Stimulated activated CD8-positive, alpha-beta memory T cell treated with anti-CD3 and anti-CD28 coated beads, Interleukin-4, amount 100 ng/mL, for 24 hours (primary cell): Measurements from ENCODE around the gene PYY.
"Not testable (repeated sequence)": the region's sequence is repeated elsewhere in the genome, so short reads cannot be mapped to it uniquely, and the experiment has no call there.

Source experiments
- DNase-seq: peaks from one replicate; pipeline ENCODE4 v3.0.0-alpha.2; 2020; ENCODE audit warnings: low read depth

The PYY gene

DNA sequence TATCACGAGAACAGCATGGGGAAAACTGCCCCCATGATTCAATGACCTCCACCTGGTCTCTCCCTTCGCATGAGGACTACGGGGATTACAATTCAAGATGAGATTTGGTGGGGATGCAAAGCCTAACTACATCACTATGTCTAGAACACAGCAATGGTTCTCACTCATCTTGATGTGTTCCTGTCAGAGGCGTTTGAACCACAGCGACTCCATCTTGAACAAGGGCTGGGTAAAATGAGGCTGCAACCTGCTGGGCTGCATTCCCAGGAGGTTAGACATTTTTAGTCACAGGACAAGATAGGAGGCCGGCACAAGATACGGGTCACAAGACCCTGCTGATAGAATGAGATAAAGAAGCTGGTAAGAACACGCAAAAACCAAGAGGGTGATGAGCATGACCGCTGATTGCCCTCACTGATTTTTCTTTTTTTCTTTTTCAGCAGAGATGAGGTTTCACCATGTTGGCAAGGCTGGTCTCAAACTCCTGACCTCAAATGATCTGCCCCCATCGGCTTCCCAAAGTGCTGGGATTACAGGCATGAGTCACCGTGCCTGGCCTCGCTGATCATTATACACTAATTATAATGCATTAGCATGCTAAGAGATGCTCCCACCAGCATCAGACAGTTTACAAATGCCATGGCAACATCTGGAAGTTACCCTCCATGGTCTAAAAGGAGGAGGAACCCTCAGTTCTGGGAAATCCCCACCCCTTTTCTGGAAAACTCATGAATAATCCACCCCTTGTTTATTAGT is 8.5 kb downstream of the PYY start:
- no peak for DNase-seq

DNA sequence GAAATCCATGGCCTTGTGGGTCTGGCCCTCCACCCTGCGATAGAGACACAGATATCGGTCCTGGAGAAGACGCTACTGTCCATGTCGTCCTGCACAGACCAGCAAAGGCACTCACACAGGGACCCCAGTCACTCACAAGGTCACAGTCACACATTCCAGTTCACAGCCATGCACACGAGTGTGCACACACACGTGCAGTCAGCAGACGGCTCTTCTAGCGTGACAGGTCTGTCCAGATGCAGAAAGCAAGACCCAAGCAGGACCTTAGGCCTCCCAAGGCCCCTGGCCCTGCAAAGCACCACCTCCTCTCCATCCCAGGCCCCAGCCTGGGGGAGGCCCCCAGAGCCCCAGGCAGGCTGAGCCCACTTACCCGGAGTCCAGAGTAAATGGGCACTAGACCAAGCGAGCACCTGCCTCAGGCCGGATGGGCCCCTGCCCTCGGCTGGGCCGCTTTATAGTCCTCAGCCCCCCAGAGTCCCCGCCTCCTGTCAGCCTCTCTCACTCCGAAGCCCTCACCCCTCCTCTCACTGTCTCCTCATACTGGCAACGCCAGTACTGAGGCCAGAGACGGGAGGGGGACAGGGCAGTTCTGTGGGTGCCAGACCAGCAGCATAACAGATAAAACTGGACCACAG is 11.6 kb downstream of the PYY start, which contains the start of gene PPY:
Gene PPY, minus strand, starts transcription at position 426 of the 635 bp plus-strand sequence. CDS start 822 bp downstream, outside the sequence.
- DNase-seq, result no peak

- no peak for DNase-seq
Observed at GRCh38 chr17:43940630-43941029, 13.1 kb downstream of the PYY start.

- no peak for DNase-seq
Observed at GRCh38 chr17:43939886-43940285, 13.9 kb downstream of the PYY start.

GRCh38 chr17:43939452-43939851 is 14.3 kb downstream of the PYY start:
- not testable (repeated sequence) for DNase-seq

GRCh38 chr17:43938838-43939182 is 14.9 kb downstream of the PYY start:
- DNase-seq, result no peak

DNA sequence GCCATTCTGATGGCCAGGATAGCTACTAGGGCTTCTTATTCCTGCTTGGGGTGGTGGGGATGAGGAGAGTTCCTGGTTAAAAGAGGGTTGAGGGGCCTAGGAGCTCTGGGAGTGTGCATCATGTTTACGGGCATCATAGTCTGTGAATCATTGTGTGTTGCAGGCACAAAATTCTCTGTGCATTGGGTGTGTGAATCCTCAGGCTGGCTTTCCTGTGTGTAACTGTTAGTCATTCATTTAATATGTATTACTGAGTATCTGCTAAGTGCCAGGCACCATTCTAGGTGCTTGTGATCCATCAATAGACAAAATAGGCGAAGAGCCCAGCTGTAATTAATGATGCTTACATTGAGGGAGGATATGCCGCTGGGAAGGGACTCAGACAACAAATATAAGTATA is 17.3 kb downstream of the PYY start:
- no peak for DNase-seq

DNA sequence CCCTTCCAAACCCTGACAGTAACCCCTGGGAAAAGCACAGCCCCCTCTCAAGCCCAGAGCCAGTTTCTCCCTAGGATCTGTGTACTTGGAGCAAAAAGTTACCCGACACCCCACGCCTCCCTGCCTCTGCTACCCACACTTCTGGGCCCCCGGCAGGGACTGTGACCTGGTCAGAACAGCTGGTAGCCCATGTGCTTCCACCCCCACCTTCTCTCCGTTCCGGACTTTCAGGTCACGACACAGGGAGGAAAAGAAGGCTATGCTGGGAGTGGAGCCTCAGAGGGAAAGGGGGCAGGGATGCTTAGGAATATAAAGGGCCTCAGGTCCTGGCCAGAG is 17.8 kb downstream of the PYY start:
- DNase-seq, result no peak

GRCh38 chr17:43935204-43935925 is 18.4 kb downstream of the PYY start:
- no peak for DNase-seq

GRCh38 chr17:43932923-43933322 is 20.8 kb downstream of the PYY start:
- DNase-seq, result no peak

GRCh38 chr17:43932357-43932756 is 21.4 kb downstream of the PYY start:
- no peak for DNase-seq

DNA sequence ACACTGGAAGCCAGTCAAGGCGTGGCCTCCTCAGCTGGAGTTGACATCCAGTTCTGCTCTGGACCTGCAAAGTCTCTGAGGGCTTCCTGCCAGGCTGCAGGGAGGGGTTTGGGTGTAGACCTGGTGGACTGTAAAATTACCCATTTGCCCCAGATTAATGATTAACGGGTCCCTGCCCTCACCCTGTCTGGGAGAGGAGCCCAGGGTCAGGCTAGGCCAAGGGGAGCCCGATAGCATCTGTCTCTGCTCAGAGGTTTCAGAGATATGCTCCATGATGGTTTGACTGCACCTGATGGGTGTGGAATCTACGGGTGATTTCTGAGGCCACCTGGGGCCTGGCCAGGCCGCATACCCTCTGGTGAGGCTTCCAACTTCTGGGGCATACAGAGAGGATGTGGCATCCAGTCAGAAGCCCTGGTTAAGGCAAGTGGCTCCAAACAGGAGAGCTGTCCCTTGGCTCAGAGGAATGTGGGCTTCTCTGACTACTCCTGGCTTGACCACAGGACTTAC is 22.6 kb downstream of the PYY start:
- no peak for DNase-seq

DNA sequence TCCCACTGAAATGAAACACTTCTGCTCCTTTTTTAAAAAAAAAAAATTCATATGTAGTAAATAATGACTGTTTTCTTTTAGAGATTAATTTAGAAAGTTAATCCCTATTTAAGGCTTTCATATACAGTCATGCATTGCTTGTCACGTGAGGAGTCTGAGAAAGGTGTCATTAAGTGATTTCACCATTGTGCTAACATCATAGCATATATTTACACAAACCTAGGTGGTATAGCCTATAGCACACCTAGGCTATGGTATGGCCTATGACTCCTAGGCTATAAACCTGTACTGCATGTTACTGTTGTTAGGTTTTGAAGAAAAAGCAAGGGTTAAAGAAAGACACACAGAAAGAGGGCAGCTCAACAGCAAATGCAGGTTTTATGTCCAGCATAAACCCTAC is 25.1 kb downstream of the PYY start:
- no peak for DNase-seq

GRCh38 chr17:43927929-43928328 is 25.8 kb downstream of the PYY start:
- DNase-seq, result not testable (repeated sequence)

DNA sequence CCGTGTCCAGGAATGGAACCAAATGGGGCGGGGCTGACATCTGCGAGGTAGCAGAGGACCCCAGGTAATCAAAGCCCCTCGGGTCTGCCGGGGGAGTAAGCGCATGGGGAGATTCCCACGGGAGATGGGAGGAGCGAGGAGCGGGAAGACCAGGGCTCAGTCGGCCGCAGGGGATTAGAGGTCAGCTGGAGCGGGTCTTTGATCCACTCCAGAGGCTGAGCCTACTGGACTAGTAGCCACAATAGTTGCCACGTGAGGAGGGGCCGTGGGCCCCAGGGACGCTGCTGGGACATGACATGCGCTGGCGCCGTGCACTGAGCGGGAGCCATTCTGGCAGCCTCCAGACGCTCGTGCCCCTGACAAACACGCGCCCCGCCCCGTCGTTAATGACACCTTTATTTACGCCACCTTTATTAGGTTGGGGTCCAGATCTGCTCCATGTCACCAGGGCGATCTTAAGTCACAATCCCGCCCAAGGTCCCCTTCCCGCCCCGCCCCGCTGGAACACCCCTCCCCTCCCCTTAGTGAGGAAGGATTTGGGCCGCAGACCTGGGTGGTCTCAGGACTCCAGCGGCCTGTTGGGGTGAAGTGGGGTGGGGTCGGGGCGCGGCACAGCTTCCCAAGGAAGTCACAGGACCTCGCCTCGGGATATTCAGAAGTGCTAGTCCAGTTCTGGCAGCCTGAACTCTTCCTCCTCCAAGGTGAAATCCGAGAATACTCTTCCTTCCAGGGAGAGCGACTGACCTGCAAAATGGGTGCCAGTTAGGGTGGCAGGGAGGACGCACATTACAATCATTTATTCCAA is 26.5 kb downstream of the PYY start:
- no peak for DNase-seq

GRCh38 chr17:43924558-43924957 is 29.2 kb downstream of the PYY start:
- no peak for DNase-seq

DNA sequence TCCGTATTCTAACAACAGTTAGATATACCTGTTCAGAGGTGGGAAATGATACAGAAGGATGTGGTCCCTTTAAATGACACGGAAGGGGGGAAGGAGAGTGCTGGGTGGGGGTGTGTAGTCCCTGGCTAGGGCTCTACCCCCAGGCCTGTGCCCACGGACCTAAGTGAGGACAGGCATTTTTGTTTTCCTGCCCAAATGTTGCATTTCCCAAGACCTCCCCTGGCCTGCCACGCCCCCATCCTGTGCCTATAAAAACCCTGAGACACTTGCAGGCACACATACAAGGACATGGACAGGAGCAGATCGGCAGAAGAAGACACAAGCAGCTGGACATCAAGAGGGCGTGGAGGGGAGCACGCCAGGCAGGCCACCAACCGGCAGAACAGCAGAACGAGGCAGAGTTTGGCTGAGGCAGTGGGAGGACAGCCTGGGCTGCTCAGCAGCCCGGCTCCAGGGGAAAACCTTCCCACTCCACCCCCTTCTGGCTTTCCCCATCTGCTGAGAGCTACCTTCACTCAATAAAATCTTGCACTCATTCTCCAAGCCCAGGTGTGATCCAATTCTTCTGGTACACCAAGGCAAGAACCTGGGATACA is 33.1 kb downstream of the PYY start:
- no peak for DNase-seq

- no peak for DNase-seq
Observed at GRCh38 chr17:43918026-43918389, 35.7 kb downstream of the PYY start.

GRCh38 chr17:43917348-43918025 is 36.3 kb downstream of the PYY start:
- no peak for DNase-seq

DNA sequence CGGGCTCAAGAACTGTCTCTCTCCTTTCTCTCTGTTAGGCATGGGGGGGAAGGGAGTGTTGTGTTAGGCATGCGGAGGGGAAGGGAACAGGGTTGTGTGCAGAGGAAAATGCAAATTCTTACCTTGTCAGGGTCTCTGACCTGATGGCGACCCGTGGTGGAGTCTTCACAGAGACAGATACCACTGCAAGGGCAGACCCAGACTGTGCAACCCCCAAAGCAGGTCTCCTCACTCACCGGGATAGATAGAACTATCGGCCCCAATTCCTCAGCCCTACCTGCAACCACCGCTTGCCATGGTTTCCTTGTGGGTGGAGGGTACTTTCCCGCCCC is 36.8 kb downstream of the PYY start:
- DNase-seq, result no peak

DNA sequence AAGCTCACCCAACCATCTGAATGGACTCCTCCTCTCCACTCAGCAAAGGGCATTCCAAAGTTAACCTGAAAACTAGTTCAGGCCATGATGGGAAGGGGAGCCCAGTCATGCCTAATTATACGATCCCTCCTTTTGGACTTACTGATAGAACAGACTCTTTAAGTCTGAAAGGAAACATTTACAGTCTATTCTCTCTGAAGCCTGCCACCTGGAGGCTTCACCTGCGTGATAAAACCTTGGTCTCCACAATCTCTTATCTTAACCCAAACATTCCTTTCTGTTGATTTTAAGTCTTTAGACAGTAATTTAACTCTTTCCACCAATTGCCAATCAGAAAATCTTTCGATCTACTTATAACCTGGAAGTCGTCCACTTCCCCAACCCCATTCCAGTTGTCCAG is 37.4 kb downstream of the PYY start:
- no peak for DNase-seq

DNA sequence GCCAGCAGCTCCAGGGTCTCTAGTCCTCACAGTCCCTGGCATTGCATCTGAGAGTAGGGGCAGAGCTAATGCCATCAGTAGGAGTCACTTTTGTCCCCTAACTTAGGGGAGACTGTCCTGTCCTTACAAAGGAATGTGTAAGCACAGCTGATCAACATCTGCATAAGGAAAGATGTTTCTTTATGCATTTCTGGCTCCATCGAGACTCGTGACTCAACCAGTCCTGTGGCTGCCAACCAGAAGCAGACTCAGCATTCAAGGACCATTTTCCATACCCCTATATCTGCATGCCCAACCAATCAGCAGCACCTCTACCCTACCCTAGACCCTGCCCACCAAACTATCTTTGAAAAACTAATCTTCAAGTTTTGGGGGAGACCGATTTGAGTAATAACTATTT is 38.2 kb downstream of the PYY start:
- no peak for DNase-seq
